COR-L47 (cell line): ENCODE results near the gene COG2.
"Not testable (repeated sequence)": the region's sequence is repeated elsewhere in the genome, so short reads cannot be mapped to it uniquely, and the experiment has no call there.

Experiments used
- DNase-seq: peaks from one replicate; lab custom pipeline; 2025; lab: John Stamatoyannopoulos, UW

Gene COG2, protein sequence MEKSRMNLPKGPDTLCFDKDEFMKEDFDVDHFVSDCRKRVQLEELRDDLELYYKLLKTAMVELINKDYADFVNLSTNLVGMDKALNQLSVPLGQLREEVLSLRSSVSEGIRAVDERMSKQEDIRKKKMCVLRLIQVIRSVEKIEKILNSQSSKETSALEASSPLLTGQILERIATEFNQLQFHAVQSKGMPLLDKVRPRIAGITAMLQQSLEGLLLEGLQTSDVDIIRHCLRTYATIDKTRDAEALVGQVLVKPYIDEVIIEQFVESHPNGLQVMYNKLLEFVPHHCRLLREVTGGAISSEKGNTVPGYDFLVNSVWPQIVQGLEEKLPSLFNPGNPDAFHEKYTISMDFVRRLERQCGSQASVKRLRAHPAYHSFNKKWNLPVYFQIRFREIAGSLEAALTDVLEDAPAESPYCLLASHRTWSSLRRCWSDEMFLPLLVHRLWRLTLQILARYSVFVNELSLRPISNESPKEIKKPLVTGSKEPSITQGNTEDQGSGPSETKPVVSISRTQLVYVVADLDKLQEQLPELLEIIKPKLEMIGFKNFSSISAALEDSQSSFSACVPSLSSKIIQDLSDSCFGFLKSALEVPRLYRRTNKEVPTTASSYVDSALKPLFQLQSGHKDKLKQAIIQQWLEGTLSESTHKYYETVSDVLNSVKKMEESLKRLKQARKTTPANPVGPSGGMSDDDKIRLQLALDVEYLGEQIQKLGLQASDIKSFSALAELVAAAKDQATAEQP

DNA sequence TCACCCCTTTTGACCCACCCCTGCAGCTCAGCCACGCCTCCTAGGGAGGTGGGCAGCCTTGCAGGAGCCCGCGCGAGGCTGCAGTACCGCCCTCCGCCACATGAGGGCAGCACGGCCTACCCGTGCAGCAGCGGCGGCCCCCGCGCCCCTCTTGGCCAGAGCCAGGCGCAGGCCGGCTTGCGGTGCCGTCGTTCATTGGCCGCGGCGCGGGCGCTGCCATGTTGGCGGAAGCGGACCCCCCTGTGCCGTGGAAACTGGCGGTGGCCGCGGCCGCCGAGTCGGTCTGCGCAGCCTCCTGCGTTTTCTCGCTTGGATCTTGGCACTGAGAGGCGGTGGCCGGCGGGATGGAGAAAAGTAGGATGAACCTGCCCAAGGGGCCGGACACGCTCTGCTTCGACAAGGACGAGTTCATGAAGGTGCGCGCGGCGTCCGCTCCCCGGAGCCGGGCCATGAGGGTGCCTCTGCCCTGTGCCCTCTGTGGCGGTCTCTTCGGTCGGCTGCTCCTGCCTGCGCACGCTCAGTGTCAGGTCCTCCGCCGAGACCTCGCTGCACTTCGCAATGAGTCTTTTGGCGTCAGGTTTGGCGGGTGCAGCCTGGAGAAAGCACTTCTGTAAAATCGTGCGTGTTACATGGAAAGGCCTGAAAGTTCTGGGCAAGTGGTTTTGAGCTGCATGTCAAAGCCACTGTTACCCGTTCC lies at the start of gene COG2:
TSS of gene COG2 (plus strand) at position 219 of the 697 bp plus-strand sequence. CDS start at position 345, 126 bp downstream.
- peak; percentile 91 for DNase-seq

DNA sequence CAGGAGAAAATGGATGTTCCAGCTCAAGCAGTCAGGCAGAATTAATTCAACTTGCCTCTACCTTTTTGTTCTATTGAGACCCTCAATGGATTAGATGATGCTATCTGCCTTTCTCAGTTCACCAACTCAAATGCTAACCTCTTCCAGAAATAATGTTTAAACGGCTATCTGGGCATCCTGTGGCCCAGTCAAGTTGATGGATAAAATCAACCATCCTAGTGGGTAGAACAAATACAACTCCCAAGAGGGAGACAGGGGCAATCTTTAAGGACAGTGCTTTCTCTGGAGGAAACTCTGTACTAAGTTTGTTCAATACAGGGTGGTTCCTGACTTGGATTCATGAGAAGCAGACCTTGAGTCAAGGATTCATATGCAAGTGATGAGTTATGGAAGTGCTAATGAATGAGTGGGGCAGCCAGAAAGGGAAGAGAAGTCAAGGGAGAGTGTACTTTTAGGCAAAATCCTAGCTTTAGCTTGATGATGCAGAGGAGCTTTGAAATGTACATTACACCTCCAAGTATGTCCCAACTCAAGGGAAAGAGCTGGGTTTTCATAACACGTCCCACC lies 49.4 kb upstream of the COG2 start:
- DNase-seq: no peak

DNA sequence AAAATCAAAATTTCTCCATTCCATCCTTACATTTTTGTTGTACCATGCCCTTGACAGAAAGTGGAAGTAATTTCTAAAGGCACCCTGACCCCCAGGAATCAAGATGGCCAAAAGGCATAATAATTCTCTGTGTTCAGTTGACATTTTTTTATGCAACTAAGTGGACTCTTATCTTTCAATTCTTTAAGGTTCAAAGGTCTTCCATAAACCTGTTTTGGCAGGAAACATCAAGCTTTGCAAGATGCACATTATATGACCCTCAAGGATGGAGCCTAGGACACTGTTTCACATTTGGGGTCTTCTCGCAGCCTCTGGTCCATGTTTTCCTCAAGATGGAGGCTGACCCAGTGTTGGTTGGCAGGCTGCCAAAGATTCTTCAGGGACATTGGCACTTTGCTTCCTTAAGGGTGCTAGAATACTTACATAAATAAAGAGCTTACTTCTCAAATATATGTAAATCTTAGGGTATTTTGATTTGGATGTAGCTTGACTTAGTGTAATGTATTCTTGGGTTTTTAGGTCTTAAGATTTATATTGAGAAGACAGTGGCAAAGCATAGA lies 48.0 kb upstream of the COG2 start:
- DNase-seq: no peak

DNA sequence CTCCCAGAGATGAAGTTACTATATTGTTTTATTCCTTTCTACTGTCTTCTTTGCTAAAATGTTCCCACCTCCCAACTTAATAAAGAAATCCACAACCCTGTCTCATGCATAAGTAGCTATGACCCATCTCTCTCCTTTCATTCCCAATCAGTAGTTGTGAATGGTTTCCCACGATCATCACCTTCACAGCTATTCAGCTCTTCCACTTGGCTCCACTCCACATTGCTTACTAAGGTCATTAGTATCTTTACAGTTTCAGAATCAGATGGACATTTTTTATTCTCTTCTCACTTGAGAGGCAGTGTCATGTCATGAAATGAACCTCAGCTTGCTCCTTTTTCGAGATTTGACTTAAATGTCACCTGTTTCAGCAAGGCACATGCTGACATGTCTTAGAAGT lies 47.1 kb upstream of the COG2 start:
- no peak for DNase-seq

DNA sequence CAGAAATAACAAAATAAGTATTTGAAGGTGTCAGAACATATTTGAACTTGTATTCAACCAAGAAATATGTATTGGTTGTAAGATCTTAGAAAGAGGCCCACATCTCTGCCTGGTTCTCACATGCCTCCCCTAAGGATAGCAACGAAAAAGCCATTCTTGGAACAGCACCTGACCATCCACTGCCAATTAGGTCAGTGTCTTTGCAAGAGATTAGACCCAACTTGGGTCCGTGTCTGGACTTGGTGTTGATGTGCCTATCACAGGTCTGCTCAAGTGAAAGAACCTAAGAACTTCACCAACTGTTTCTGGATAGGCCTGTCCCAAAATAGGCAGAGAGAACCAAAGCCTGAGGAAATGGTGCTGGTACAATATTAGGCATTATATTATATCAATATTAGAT lies 46.0 kb upstream of the COG2 start:
- no peak for DNase-seq

DNA sequence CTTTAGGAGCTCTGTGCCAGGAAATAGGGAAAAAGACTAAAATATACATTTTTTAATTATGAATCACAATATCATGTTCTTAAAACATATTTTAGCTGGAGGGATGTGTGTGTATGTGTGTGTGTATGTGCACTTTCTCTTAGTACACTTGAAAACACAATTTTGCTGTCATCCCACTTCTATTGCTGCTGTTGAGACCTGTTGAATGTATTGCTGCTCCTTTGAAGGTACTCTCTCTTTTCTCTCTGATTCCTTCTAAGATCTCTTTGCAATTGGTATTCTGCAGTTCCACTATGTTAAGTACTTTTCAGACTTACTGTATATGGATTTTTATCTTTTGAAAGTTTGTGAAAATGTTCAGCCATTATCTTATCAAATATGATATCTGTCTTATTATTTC lies 43.5 kb upstream of the COG2 start:
- DNase-seq: no peak

DNA sequence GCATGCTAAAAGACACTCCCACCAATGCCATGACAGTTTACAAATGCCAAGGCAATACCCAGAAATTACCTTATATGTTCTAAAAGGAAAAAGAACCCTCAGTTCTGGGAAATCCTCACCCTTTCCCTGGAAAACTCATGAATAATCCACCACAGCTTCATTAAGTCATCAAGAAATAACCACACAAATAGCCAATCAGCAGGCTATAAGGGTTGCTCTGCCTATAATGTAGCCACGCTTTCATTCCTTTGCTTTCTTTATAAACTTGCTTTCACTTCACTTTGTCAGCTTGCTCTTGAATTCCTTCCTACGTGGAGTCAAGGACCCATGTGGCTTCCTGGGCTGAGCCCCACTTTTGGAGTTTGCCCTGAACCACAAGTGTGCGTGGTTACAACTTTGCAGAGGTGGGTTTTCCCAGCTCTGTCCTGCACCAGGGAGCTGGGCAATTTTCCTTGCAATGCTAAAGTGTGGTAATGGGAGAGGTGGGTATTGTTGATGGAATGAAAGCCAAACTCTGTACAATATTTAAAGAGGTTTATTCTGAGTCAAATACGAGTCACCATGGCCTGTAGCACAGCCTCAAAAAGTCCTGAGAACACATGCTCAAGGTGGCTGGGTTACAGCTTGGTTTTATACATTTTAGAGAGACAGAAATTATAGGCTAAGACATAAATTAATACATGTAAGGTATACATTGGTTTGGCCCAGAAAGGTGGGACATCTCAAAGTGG lies 42.2 kb upstream of the COG2 start:
- DNase-seq: no peak

DNA sequence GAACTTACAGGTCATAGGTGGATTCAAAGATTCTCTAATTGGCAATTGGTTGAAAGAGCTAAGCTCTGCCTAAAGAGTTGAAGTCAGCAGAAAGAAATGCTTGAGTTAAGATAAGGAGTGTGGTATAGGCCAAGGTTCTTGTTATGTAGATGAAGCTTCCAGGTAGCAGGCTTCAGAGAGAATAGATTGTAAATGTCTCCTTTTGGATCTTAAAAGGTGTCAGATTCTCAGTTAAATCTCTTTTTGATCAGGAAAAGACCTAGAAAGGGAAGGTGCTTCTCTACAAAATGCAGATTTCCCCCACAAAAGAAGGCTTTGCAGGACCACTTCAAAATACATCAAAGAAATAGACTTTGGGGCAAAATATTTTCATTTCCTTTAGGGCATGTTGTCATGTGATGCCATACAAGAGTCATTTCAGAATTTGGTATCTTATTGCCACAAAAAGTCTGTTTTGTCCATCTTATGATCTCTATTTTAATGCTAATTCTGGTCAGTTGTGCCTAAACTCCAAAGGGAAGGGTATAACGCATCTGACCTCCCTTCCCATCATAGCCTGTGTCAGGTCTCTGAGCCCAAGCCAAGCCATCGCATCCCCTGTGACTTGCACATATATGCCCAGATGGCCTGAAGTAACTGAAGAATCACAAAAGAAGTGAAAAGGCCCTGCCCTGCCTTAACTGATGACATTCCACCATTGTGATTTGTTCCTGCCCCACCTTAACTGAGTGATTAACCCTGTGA lies 41.5 kb upstream of the COG2 start:
- DNase-seq: not testable (repeated sequence)

DNA sequence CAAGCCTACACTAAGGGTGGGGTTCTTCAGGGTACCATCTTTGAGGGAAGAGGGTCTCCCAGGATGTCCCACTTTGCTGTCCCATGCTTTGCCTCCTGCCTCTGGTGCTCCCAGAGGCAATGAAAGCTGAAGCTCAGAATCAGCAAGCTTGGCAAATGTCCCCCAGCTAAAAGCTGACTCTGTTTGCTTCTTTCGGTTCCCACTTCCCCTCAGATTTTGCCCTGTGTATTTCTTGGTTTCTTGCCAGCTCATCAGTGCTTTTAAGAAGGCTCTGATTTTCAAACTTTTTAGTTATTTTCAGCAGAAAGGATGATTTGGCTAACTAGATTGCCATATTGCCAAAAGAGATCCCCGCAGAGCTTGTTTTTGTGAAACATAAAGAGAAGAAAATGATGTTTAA lies 33.1 kb upstream of the COG2 start:
- no peak for DNase-seq

DNA sequence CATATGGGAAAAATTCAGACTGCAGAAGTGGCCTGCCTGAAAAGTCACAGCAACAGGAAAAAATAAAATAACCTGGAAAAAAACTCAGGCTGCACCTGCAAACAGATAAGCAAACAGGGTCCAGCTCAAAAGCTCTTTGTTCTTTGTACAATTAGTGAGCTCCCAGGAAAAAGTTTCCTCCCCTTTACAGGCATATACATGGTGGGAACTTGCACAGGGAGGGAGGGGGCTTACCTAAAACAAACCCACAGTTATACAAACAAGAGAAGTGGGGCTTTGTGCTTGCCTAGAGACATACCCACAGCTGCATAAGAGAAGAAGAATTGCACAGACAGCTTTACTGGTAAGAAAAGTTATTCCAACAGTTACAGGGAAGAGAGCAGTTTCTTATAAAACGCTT lies 31.7 kb upstream of the COG2 start:
- DNase-seq: peak; percentile 42

DNA sequence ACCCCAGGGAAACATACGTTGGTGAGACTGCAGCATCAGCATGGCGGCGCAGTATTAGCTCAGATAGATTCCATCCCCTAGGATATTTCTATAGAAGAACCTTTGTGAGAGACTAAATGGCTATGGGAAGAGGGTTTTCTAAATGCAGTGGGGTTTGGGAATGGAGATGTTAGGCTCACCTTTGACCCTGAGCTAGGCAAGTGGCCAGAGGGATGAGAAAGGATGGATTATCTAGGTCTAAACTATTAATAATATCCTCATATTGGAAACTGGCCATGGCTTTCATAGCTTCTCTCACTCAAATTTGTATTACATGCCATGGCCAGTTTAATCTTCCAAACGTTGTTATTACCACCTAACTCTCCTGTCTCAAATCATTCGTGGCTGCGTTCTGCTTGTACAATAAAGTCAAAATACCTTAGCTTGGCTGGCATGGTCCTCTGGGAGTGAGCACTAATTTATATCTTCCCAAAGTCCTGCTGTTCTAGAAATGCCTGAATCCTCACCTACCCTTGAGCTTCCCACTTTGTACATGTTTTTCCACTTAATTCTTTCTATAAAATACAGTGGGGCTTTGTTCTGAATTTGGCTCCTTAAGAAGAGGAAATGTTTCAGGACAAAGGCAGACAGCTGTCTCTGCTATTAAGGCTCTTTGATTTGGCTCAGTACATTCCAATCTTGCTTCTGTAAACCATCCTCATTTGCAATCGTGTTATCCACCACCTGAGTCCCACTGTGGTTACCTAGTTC lies 31.0 kb upstream of the COG2 start:
- DNase-seq: no peak

DNA sequence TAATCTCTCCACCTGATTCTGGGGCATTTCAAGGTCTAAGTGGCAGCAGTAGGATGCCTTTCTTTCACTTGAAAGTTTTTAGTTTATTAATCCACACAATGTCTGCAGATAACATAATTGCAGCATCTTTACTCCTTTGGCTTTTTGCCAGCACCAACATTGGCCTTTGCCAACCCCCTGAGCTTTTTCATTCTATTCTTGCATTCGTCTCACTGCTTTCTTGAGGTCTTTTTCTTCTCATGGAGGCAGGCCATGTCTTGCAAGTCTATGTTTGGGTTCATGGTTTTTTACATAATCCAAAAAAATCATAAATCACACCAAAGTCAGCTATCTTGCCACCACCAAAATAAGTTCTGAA lies 30.4 kb upstream of the COG2 start:
- no peak for DNase-seq

DNA sequence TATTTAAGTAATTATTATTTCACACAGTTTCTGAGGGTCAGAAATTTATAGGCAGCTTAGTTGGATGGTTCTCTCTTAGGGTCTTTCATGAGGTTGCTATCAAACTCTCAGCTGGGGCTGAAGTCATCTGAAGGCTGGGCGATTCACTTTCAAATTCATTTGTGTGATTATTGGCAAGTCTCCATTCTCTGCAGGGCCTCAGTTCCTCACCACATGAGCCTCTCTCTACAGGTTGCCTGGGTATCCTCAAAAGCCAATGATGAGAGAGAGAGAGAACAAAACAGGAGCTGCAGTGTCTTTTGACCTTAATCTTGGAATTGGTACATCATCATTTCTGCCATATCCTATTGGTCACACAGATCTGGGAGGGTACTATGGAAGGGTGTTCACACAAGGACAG lies 29.6 kb upstream of the COG2 start:
- no peak for DNase-seq

DNA sequence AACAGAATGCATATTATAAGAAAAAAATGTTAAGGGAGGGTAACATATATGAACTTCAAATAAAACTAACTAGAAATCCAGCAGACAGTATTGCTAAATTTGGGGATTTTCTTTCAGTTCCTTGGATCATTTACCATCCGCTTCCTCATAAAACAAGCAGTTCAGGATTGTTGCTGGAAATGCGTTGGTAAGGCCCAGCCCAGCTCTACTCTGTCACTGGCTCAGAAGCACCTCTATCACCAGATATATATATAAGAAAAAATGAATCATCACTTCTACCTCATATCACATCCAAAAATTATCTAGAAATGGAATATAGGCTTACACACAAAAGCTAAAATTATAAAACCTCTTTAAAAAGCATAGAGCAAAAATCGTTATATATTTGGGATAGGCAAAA lies 28.2 kb upstream of the COG2 start:
- DNase-seq: no peak

DNA sequence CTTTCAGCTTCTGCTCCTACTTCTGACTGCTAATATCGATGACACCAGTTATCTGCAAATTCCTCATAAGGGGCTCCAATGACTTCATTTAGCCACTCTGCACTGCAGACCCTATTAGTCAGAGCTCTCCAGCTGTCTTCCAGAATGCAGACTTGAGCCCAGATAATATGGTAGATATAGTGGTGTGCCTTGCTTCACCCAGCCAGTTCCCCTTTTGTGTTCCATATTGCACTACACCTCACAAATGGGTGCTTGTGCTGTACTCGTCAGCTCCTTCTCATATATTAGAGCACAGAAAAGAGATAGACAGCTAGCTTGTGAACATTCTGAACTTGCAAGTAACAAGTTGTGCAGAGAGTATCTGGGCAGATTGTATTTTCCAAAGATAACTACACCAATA lies 23.7 kb upstream of the COG2 start:
- no peak for DNase-seq

DNA sequence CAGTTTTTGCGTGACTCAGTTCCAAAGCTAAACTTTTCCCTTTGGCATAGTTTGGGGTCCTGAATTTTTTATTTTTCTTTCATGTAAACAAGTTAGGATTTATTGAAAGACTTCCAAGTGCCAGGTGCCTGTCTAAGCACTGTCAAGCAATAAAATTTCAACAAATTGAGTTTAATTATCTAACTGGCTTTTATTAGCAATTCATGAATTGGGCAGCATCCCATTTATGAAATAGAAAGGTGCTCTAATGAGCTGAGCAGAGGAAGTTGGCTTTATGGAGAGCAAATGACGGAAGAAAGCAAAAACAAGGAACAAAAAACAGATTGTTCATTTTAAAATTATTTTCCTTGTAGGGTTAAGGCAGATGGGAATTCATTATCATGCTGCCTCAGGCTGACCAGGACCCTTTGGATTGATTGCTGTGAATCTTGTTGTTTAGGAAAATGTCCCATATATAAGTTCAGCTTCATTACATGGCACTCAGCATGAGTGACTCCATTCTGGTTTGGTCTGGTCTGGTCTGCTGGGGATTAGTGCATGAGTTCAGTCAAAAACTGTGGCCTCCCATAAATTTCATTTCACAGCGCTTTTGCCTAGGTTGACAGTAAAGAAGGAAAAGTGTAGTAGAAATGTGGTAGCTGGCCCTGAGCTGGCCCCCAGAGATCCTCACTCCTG lies 21.5 kb upstream of the COG2 start:
- DNase-seq: no peak

DNA sequence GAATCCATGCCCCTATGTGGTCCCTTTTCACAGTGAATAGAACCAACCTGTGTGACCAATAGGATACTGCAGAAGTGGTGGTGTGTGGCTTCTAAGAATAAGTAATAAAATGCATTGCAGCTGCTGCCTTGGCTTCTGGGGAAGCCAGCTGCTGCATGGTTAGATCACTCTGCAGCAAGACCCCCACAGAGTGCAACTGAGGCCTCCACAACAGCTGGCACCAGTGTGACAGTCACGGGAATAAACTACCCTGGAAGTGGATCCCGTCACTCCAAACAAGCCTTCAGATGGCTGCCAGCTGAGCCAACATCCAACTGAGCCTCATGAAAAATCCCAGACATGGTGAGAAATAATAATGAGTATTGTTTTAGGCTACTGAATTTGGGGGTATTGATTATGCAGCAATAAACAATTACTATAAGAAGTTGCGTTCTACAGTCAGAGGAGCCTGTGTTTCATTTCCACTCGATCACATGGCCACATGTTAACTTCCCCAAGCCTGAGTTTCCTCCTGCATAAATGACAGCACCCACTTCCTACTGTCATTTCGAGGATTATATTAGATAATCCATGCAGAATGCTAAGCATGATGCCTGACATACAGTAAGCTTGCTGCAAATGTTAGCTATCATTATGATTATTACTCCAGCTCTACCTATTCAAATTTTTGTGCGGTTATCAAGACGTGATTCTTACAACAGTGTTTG lies 20.8 kb upstream of the COG2 start:
- no peak for DNase-seq

DNA sequence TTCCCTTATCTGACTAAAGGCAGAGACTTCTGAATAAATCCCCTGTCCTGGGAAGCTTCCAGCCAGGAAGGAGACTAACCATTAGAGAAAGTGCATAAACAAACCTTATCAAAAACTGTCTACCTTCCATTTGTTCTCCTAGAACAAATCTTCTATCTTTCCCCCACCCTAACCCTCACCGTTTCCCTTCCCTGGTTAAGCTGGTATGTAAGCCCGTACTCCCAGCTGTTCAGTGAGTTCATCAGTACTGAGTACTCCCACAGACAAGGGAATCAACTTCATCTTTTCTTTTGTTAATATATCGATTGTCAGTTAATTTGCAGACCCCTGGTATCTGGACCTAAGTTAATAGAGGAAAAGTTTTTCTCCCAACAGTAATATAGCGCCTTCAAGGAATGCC lies 20.1 kb upstream of the COG2 start:
- DNase-seq: no peak

DNA sequence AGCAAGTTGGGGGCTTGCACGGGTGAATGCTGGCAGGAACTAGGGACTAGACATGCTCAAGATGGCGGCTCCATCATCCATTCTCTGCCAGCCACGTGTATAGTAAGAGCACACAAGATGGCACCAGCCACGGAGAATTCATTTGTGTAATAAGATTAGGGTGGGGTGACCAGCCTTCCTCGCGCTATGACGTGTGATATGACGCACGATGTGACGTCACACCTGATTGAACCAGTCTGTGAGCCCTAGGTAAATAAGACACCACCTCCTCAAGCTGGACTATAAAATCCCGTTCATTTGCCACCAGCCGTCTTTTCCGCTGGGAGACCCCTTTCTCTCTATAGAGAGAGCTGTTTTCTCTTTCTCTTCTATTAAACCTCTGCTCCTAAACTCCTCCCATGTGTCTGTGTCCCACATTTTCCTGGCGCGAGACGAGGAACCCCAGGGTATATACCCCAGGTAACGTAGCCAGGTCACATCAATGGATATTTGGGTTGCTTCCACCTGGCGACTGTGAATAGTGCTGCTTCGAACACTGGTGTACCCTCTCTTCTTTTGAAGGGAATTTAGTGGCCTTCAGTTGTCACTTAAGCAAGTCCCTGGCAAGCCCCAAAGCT lies 18.1 kb upstream of the COG2 start:
- DNase-seq: no peak
